CD4-positive, alpha-beta T cell (primary cell): ENCODE results near the gene ZFYVE27. TPM values are rescaled to one million over a fixed set of nuclear protein-coding genes. Genes with fewer than 3 reads are reported as not detected.

Experiments used
- ATAC-seq: fragments of 200-7000 bp; cut with Tn5 transposase; one replicate; pipeline ENCODE4 v1.10.0; 2022; ENCODE audit warnings: mild to moderate bottlenecking; ENCODE audit not compliant: poor library complexity
- CTCF ChIA-PET: fragments of 350-600 bp; sonication (Branson Sonifier 250); formaldehyde crosslinking; loops from one replicate; lab custom pipeline; 2021; ENCODE audit warnings: antibody characterized with exemption, inconsistent platforms; lab: Charles Lee
- POLR2A ChIA-PET: fragments of 350-600 bp; sonication (Branson Sonifier 250); formaldehyde crosslinking; loops from one replicate; lab custom pipeline; 2021; ENCODE audit warnings: antibody characterized with exemption, inconsistent platforms; lab: Charles Lee
- DNase-seq, 14 experiments: peaks; one replicate each; pipeline ENCODE4 v3.0.0-alpha.2; 2013 to 2020; ENCODE audit warnings: mixed read lengths in 2 of 14
- H3K27ac ChIP-seq, 2 donors: one replicate each; pipeline versions ENCODE4 v1.5.1 to v1.7.0; 2013; ENCODE audit warnings: low read length in 2 of 2, low read depth in 1 of 2, mild to moderate bottlenecking in 1 of 2
- H3K27me3 ChIP-seq, 2 experiments: 1 replicate in 1 of 2; 2 replicates in 1 of 2; pipeline versions ENCODE4 v1.6.1 to v1.7.0; 2013; ENCODE audit warnings: low read length in 2 of 2, control low read depth in 1 of 2, mild to moderate bottlenecking in 1 of 2, moderate library complexity in 1 of 2; ENCODE audit not compliant: insufficient read depth in 2 of 2, control insufficient read depth in 1 of 2
- H3K36me3 ChIP-seq: one replicate; pipeline ENCODE4 v1.6.1; 2013; ENCODE audit warnings: low read length, control low read depth; ENCODE audit not compliant: insufficient read depth
- H3K4me1 ChIP-seq: one replicate; pipeline ENCODE4 v1.6.1; 2013; ENCODE audit warnings: low read length, control low read depth; ENCODE audit not compliant: insufficient read depth
- H3K4me3 ChIP-seq: one replicate; pipeline ENCODE4 v1.5.1; 2013; ENCODE audit warnings: mild to moderate bottlenecking, low read length, moderate library complexity
- H3K9me3 ChIP-seq, 2 experiments: 1 replicate in 1 of 2; 2 replicates in 1 of 2; pipeline versions ENCODE4 v1.6.1 to v1.7.0; 2013; ENCODE audit warnings: low read length in 2 of 2, mild to moderate bottlenecking in 2 of 2, control low read depth in 1 of 2, moderate library complexity in 1 of 2; ENCODE audit not compliant: control insufficient read depth in 1 of 2, insufficient read depth in 1 of 2
- H3K27ac Mint-ChIP-seq: one replicate; pipeline ENCODE4 v1.8.0; 2020; ENCODE audit warnings: mixed read lengths
- H3K27me3 Mint-ChIP-seq: one replicate; pipeline ENCODE4 v1.8.0; 2021; ENCODE audit warnings: mixed read lengths
- H3K36me3 Mint-ChIP-seq: one replicate; pipeline ENCODE4 v1.8.0; 2021; ENCODE audit warnings: low read depth, mixed read lengths
- H3K4me1 Mint-ChIP-seq: one replicate; pipeline ENCODE4 v1.8.0; 2021; ENCODE audit warnings: low read depth, mixed read lengths
- H3K4me3 Mint-ChIP-seq: one replicate; pipeline ENCODE4 v1.8.0; 2020; ENCODE audit warnings: mild to moderate bottlenecking, mixed read lengths
- H3K9me3 Mint-ChIP-seq: one replicate; pipeline ENCODE4 v1.8.0; 2020; ENCODE audit warnings: mixed read lengths
- intact Hi-C, 2 experiments: fragments of 100-400 bp; cut with DNase I in 1 of 2; cut with micrococcal nuclease in 1 of 2; formaldehyde crosslinking; loops; one replicate each; pipeline versions ENCODE4 v1.15.1 to v1.9.0; 2023 to 2025; cut with DNase I, micrococcal nuclease
- total RNA-seq, 174 experiments: library from RNA in 2 of 174; stranded (reverse) in 2 of 174; gene quantifications; one replicate each; pipeline ENCODE4 v1.2.3 and lab custom pipeline; 2021 to 2026
- TF ChIP-seq, protein P1 (sequence below): fragments of 200-600 bp; IDR thresholded peaks from one replicate; pipeline ENCODE4 v1.8.0; 2022; ENCODE audit warnings: antibody characterized with exemption, mild to moderate bottlenecking

ZFYVE27 gene
- total RNA-seq, 2 experiments from 2014 or later = 58.4 to 60.6 TPM

DNA sequence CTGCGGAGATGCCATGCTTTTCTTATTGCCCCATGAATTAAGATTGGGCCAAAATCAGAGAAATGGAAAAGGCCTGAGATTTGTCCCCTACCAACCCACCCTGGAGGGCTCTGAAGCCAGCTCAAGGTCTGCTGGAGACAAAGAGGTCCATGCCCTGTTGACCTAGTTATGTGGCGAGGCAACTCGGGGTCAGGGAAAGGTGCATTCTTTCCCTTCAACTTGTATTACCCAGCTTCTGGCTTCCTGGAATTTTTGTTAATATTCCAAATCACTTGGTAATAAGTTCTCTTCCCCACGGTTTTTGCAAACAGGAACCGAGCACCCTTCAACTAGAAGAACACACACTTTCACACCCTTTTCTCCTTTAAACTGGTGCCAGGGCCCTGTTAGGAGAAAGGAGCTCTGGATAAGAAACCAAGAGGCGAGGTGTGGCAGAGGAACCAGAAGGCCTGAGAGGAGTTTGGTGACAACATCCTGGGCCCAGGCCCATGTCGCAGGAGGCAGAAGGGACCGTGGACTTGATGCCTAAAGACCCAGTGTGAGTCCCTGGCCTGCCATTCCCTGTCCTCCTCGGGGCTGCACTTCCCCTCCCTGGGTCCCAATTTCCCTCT is 47.4 kb downstream of the ZFYVE27 start:
- Histone ChIP-seq H3K4me3 (no peak overlapping the region), H3K27me3 (no peaks in the 10 kb centered on the region), H3K4me1 (peaks cover 30% of the 10 kb centered on the region), H3K36me3 (no peaks in the 10 kb centered on the region), H3K9me3 (no peaks in the 10 kb centered on the region), H3K27ac (no peak overlapping the region)
- Mint-ChIP-seq H3K4me1 (peaks cover 36% of the 10 kb centered on the region), H3K36me3 (no peaks in the 10 kb centered on the region), H3K9me3 (no peaks in the 10 kb centered on the region), H3K27me3 (no peaks in the 10 kb centered on the region), H3K27ac (no peak overlapping the region), H3K4me3 (no peak overlapping the region)
- CTCF ChIA-PET = no interaction called here
- TF ChIP-seq, protein P1, sequence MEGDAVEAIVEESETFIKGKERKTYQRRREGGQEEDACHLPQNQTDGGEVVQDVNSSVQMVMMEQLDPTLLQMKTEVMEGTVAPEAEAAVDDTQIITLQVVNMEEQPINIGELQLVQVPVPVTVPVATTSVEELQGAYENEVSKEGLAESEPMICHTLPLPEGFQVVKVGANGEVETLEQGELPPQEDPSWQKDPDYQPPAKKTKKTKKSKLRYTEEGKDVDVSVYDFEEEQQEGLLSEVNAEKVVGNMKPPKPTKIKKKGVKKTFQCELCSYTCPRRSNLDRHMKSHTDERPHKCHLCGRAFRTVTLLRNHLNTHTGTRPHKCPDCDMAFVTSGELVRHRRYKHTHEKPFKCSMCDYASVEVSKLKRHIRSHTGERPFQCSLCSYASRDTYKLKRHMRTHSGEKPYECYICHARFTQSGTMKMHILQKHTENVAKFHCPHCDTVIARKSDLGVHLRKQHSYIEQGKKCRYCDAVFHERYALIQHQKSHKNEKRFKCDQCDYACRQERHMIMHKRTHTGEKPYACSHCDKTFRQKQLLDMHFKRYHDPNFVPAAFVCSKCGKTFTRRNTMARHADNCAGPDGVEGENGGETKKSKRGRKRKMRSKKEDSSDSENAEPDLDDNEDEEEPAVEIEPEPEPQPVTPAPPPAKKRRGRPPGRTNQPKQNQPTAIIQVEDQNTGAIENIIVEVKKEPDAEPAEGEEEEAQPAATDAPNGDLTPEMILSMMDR = no peak
- POLR2A ChIA-PET = no interaction called here
- DNase-seq = no peak
- intact Hi-C loops = no loop called here
- ATAC-seq = no peak

DNA sequence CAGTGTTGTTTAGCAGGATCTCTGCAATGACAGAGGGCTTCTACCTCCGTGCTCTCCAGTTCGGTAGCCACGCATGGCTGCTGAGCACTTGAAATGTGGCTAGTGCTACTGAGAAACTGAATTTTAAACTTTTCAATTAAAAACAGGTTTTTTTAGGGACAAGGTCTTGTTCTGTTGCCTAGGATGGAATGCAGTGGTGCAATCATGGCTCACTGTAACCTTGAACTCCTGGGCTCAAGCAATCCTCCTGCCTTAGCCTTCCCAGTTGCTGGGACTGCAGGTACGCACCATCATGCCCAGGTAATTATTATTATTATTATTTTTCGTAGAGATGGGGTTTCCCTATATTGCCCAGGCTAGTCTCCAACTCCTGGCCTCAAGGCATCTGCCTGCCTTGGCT is 48.3 kb downstream of the ZFYVE27 start:
- Histone ChIP-seq H3K27me3 (no peaks in the 10 kb centered on the region), H3K27ac (no peak overlapping the region), H3K36me3 (no peaks in the 10 kb centered on the region), H3K9me3 (no peaks in the 10 kb centered on the region), H3K4me3 (no peak overlapping the region), H3K4me1 (peaks cover 28% of the 10 kb centered on the region)
- Mint-ChIP-seq H3K4me3 (no peak overlapping the region), H3K4me1 (peaks cover 27% of the 10 kb centered on the region), H3K27ac (no peak overlapping the region), H3K27me3 (peaks cover 4% of the 10 kb centered on the region), H3K9me3 (no peaks in the 10 kb centered on the region), H3K36me3 (no peaks in the 10 kb centered on the region)
- ATAC-seq (no peak), DNase-seq (no peak)
- TF ChIP-seq, protein P1 = no peak
- intact Hi-C loops = no loop called here
- ChIA-PET CTCF (no interaction called here), POLR2A (no interaction called here)

DNA sequence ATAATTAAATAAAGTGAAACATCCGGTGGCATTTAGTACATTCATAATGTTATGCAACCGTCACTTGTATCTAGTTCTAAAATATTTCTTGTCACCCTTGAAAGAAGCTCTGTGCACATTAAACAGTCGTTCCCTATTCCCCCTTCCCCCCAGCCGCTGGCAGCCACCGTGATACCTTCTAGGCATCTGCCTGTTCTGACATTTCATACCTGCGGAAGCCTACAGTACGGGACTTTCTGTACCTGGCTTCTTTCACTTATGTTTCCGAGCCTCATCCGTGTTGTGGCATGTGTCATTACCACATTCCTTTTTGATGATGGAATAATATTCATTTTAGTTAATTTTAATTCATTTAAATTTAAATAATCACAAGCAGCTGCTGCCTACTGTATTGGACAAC is 48.8 kb downstream of the ZFYVE27 start:
- no peak overlapping the region for H3K4me3 ChIP-seq
- peaks cover 23% of the 10 kb centered on the region for H3K4me1 ChIP-seq
- TF ChIP-seq, protein P1 = no peak
- no peaks in the 10 kb centered on the region for H3K9me3 Mint-ChIP-seq
- no peaks in the 10 kb centered on the region for H3K36me3 Mint-ChIP-seq
- H3K27me3 Mint-ChIP-seq = peaks cover 5% of the 10 kb centered on the region
- ChIA-PET POLR2A (no interaction called here), CTCF (no interaction called here)
- no peaks in the 10 kb centered on the region for H3K27me3 ChIP-seq
- ATAC-seq = no peak
- no peaks in the 10 kb centered on the region for H3K9me3 ChIP-seq
- no peak for DNase-seq
- no peak overlapping the region for H3K4me3 Mint-ChIP-seq
- H3K36me3 ChIP-seq = no peaks in the 10 kb centered on the region
- H3K27ac ChIP-seq = no peak overlapping the region
- peaks cover 22% of the 10 kb centered on the region for H3K4me1 Mint-ChIP-seq
- no peak overlapping the region for H3K27ac Mint-ChIP-seq
- intact Hi-C loops = no loop called here
